ENCODE measurements around the gene LRP5.

Gene LRP5

GRCh38 chr11:68311160-68312116 is 953 bp upstream of the LRP5 start:
- no peak for DNase-seq

- no peak for DNase-seq
These were observed 586 bp downstream of the LRP5 start for GRCh38 chr11:68312780-68313573.

GRCh38 chr11:68313574-68314202 is 1.3 kb downstream of the LRP5 start:
- DNase-seq: no peak

GRCh38 chr11:68314203-68315170 is 2.1 kb downstream of the LRP5 start:
- DNase-seq: no peak

- DNase-seq: no peak
These were observed 3.0 kb downstream of the LRP5 start for GRCh38 chr11:68315171-68315920.

GRCh38 chr11:68317147-68317785 is 4.9 kb downstream of the LRP5 start:
- no peak for DNase-seq

GRCh38 chr11:68321293-68322051 is 9.1 kb downstream of the LRP5 start:
- DNase-seq: no peak

- no peak for DNase-seq
These were observed 9.7 kb downstream of the LRP5 start for GRCh38 chr11:68322052-68322430.

- no peak for DNase-seq
These were observed 11.8 kb downstream of the LRP5 start for GRCh38 chr11:68324241-68324640.

- DNase-seq: no peak
These were observed 12.3 kb downstream of the LRP5 start for GRCh38 chr11:68324695-68325094.

- DNase-seq: no peak
These were observed 13.0 kb downstream of the LRP5 start for GRCh38 chr11:68325183-68325906.

- DNase-seq: no peak
These were observed 13.5 kb downstream of the LRP5 start for GRCh38 chr11:68325907-68326220.

- DNase-seq: no peak
These were observed 14.2 kb downstream of the LRP5 start for GRCh38 chr11:68326334-68327215.

- no peak for DNase-seq
These were observed 15.4 kb downstream of the LRP5 start for GRCh38 chr11:68327586-68328370.

- no peak for DNase-seq
These were observed 16.1 kb downstream of the LRP5 start for GRCh38 chr11:68328374-68329091.

- DNase-seq: no peak
These were observed 17.1 kb downstream of the LRP5 start for GRCh38 chr11:68329536-68329935.
